GM12878 (cell line): ENCODE measurements around the gene MAP1LC3A. TPM values are rescaled to one million over a fixed set of nuclear protein-coding genes. Genes with fewer than 3 reads are reported as not detected.

ENCODE experiments used
- ATAC-seq: fragments of 200-7000 bp; cut with Tn5 transposase; 3 replicates; pipeline ENCODE4 v1.9.1; 2020; ENCODE audit warnings: mild to moderate bottlenecking, moderate library complexity
- BruUV-seq: library from RNA; stranded (reverse); fragments of 400-500 nt; replicated peaks from 2 replicates; lab custom pipeline; 2021; lab: Mats Ljungman, UMichigan
- CTCF ChIA-PET: fragments of 300-600 bp; sonication (Branson Sonifier 250); formaldehyde crosslinking; extraction: SDS; loops from one replicate; lab custom pipeline; 2021; ENCODE audit warnings: inconsistent platforms; lab: Yijun Ruan, JAX
- POLR2A ChIA-PET: fragments of 350-600 bp; formaldehyde crosslinking; extraction: SDS; loops from one replicate; lab custom pipeline; 2021; ENCODE audit warnings: inconsistent platforms; lab: Charles Lee
- RAD21 ChIA-PET: fragments of 300-600 bp; sonication (Branson Sonifier 250); formaldehyde crosslinking; loops from one replicate; lab custom pipeline; 2023; ENCODE audit warnings: antibody characterized with exemption; ENCODE audit not compliant: unreplicated experiment; lab: Charles Lee
- SMC1A ChIA-PET: fragments of 300-600 bp; sonication (Branson Sonifier 250); formaldehyde crosslinking; loops from one replicate; lab custom pipeline; 2023; ENCODE audit not compliant: unreplicated experiment, uncharacterized antibody; lab: Charles Lee
- DNase-seq: peaks from one replicate; pipeline ENCODE4 v3.0.0-alpha.2; 2011; ENCODE audit warnings: low read depth, low spot score
- FAIRE-seq: peaks from 3 replicates; lab custom pipeline; 2011; peaks lifted over from hg19 to GRCh38; lab: Jason Lieb, UNC
- H2AFZ ChIP-seq: 2 replicates; pipeline ENCODE4 v1.6.0; 2011; ENCODE audit warnings: low read depth, low read length, control low read depth; ENCODE audit not compliant: control insufficient read depth
- H3K27ac ChIP-seq: 2 replicates; pipeline ENCODE4 v1.5.1; 2011; ENCODE audit warnings: control low read depth; ENCODE audit not compliant: control insufficient read depth, insufficient read depth
- H3K27me3 ChIP-seq, 2 experiments: replicated peaks in 1 of 2; 2 replicates each; pipeline versions ENCODE4 v1.6.0 to v1.6.1; 2011; ENCODE audit warnings: low read length in 1 of 2; ENCODE audit not compliant: control insufficient read depth in 2 of 2, insufficient read depth in 2 of 2
- H3K36me3 ChIP-seq, 2 experiments: 2 replicates each; pipeline ENCODE4 v1.5.1; 2011; ENCODE audit warnings: low read length in 1 of 2; ENCODE audit not compliant: control insufficient read depth in 2 of 2, insufficient read depth in 2 of 2
- H3K4me1 ChIP-seq: 2 replicates; pipeline ENCODE4 v1.6.1; 2011; ENCODE audit warnings: mild to moderate bottlenecking, low read length, moderate library complexity, mixed read lengths; ENCODE audit not compliant: control insufficient read depth, insufficient read depth
- H3K4me2 ChIP-seq: 2 replicates; pipeline ENCODE4 v1.6.0; 2011; ENCODE audit warnings: control low read depth; ENCODE audit not compliant: control insufficient read depth, insufficient read depth
- H3K4me3 ChIP-seq: fragments of 200-600 bp; sonication (generic); 2 replicates; pipeline ENCODE4 v1.5.1; 2016
- H3K79me2 ChIP-seq: 2 replicates; pipeline ENCODE4 v1.6.0; 2011; ENCODE audit warnings: low read length; ENCODE audit not compliant: control insufficient read depth, insufficient read depth
- H3K9ac ChIP-seq: 2 replicates; pipeline ENCODE4 v1.8.0; 2011; ENCODE audit warnings: low read length, control low read depth, mixed read lengths; ENCODE audit not compliant: control insufficient read depth, insufficient read depth
- H3K9me3 ChIP-seq: replicated peaks from 3 replicates; pipeline ENCODE4 v1.5.1; 2011; ENCODE audit warnings: mild to moderate bottlenecking, low read length; ENCODE audit not compliant: control insufficient read depth, insufficient read depth
- H4K20me1 ChIP-seq: 2 replicates; pipeline ENCODE4 v1.6.0; 2011; ENCODE audit not compliant: control insufficient read depth, insufficient read depth
- CBX3 ChIP-seq: fragments of 200-600 bp; sonication (generic); IDR thresholded peaks from 2 replicates; pipeline ENCODE4 v1.6.1; 2016; ENCODE audit warnings: low read depth, borderline replicate concordance
- CEBPB ChIP-seq, 2 experiments: fragments of 150-350 bp in 1 of 2; IDR thresholded peaks; 2 replicates each; pipeline ENCODE4 v1.6.1; 2012 to 2014; ENCODE audit warnings: low read depth in 2 of 2, low read length in 2 of 2, borderline replicate concordance in 1 of 2, inconsistent platforms in 1 of 2
- CEBPZ ChIP-seq: fragments of 150-350 bp; IDR thresholded peaks from 2 replicates; pipeline ENCODE4 v1.6.1; 2016; ENCODE audit warnings: low read depth, low read length
- EP300 ChIP-seq, 2 experiments: fragments of 150-350 bp in 1 of 2; IDR thresholded peaks; 2 replicates each; pipeline ENCODE4 v1.6.1; 2011 to 2012; ENCODE audit warnings: low read depth in 2 of 2, low read length in 2 of 2, borderline replicate concordance in 1 of 2, improper control_type of control experiment in 1 of 2, inconsistent platforms in 1 of 2; ENCODE audit not compliant: control insufficient read depth in 1 of 2
- HDAC2 ChIP-seq: fragments of 200-600 bp; sonication (generic); IDR thresholded peaks from 2 replicates; pipeline ENCODE4 v1.6.1; 2017
- LARP7 ChIP-seq: fragments of 450-650 bp; IDR thresholded peaks from 2 replicates; pipeline ENCODE4 v1.6.1; 2017; ENCODE audit warnings: mild to moderate bottlenecking
- NBN ChIP-seq: fragments of 450-650 bp; IDR thresholded peaks from 2 replicates; pipeline ENCODE4 v1.6.1; 2016
- NFYB ChIP-seq: IDR thresholded peaks from 2 replicates; pipeline ENCODE4 v1.6.1; 2011; ENCODE audit warnings: low read depth, mild to moderate bottlenecking, low read length, improper control_type of control experiment, moderate library complexity; ENCODE audit not compliant: insufficient read depth
- NR2C1 ChIP-seq: fragments of 450-650 bp; IDR thresholded peaks from 2 replicates; pipeline ENCODE4 v1.6.1; 2017; ENCODE audit warnings: antibody characterized with exemption, mild to moderate bottlenecking, moderate library complexity
- PAX8 ChIP-seq: fragments of 450-650 bp; IDR thresholded peaks from 2 replicates; pipeline ENCODE4 v1.6.1; 2017; ENCODE audit warnings: mild to moderate bottlenecking, moderate library complexity
- STAT1 ChIP-seq: fragments of 450-650 bp; conservative IDR thresholded peaks from 2 replicates; pipeline ENCODE4 v1.6.1; 2014; ENCODE audit warnings: antibody characterized with exemption, mild to moderate bottlenecking
- STAT3 ChIP-seq: IDR thresholded peaks from 2 replicates; pipeline ENCODE4 v1.6.1; 2011; ENCODE audit warnings: low read depth, low read length, improper control_type of control experiment
- WRNIP1 ChIP-seq: IDR thresholded peaks from 2 replicates; pipeline ENCODE4 v1.6.1; 2011; ENCODE audit warnings: low read depth, low read length, improper control_type of control experiment, borderline replicate concordance
- ZBTB11 ChIP-seq: fragments of 450-650 bp; formaldehyde crosslinking; IDR thresholded peaks from 2 replicates; pipeline ENCODE4 v1.5.0; 2022; ENCODE audit warnings: mild to moderate bottlenecking, missing genetic modification characterization
- WGBS: methylation state at CpG from one replicate; pipeline ENCODE4 v1.1.6; 2016; ENCODE audit warnings: low lambda C conversion rate; ENCODE audit not compliant: insufficient replicate concordance, insufficient coverage; ENCODE audit errors: missing lambda C conversion rate; 5-methylcytosine and 5-hydroxymethylcytosine counted together
- in situ Hi-C: fragments of 300-500 bp; cut with MboI; formaldehyde crosslinking; loops from 9 replicates; pipeline ENCODE4 v1.14.3; 2018; ENCODE audit warnings: mixed read lengths
- intact Hi-C: fragments of 100-400 bp; cut with micrococcal nuclease; formaldehyde crosslinking; loops from one replicate; pipeline ENCODE4 v1.14.2; 2022; ENCODE audit not compliant: unreplicated experiment
- polyA plus RNA-seq, 11 experiments: library from polyadenylated mRNA; depleted of rRNA in 4 of 11; unstranded in 6 of 11; stranded (reverse) in 5 of 11; fragments of >200 nt; fragmentation: Nextera tagmentation in 4 of 11; fragmentation: Illumina TruSeq in 1 of 11; extraction: Ambion mirVana in 4 of 11; extraction: Trizol in 1 of 11; gene quantifications; 1 replicate in 1 of 11; 2 replicates in 10 of 11; pipeline versions ENCODE4 v1.2.1 to v1.2.3, GENCODE V29; 2011 to 2016; ENCODE audit warnings: inconsistent platforms in 2 of 11, missing spikeins in 2 of 11, low read depth in 1 of 11
- total RNA-seq, 4 experiments: library from RNA; depleted of rRNA in 3 of 4; stranded (reverse); fragments of >200 nt in 3 of 4; fragmentation: Illumina TruSeq in 1 of 4; extraction: Trizol in 1 of 4; gene quantifications; 2 replicates each; pipeline versions ENCODE4 v1.2.1 to v1.2.3, GENCODE V29; 2013 to 2021

Gene MAP1LC3A
- total and polyA plus RNA-seq, 10 of the 15 experiments (the other 5 are each of a cell fraction or from before 2014, with no cell fraction given): 0.27 to 1.2 (median 0.39) TPM; not detected in 4

GRCh38 chr20:34529742-34530141 lies 28.8 kb upstream of the MAP1LC3A start (continued):
- no peak for TF ChIP-seq CEBPZ

- SMC1A ChIA-PET: interaction anchor here (1.1 to 2.3 kb wide), 6 partner anchors 10 to 246 kb away, joined by 3 to 6 read pairs (median 3); no protein-coding TSS in a partner anchor
- H3K36me3 ChIP-seq: peaks cover 25 to 35% of the 10 kb centered on the region in 2 experiments
- no peak overlapping the region for H2AFZ ChIP-seq
- H3K4me3 ChIP-seq: no peak overlapping the region
- intact Hi-C loops: no loop called here
- RAD21 ChIA-PET: interaction anchor here (1.4 to 2.6 kb wide), 3 partner anchors 178 to 240 kb away, joined by 4 to 9 read pairs (median 5); no protein-coding TSS in a partner anchor
- no TSS peak for BruUV-seq
- H3K4me1 ChIP-seq: no peaks in the 10 kb centered on the region
- H3K27me3 ChIP-seq: no peaks in the 10 kb centered on the region
- CTCF ChIA-PET: interaction anchor here (0.6 to 3.3 kb wide), 8 partner anchors 9 to 239 kb away, joined by 3 to 15 read pairs (median 3); partner anchors contain the start of gene DYNLRB1
- 76% methylated on average over 5 of the region's 5 CpGs for WGBS
- no peak overlapping the region for H3K27ac ChIP-seq
- no peak overlapping the region for H3K9ac ChIP-seq
- FAIRE-seq: no peak
- no peaks in the 10 kb centered on the region for H3K9me3 ChIP-seq
- POLR2A ChIA-PET: no interaction called here
- H3K79me2 ChIP-seq: no peaks in the 10 kb centered on the region; the same call in 1 of the 2 replicates
- H4K20me1 ChIP-seq: no peaks in the 10 kb centered on the region
- DNase-seq: no peak
- no peak overlapping the region for H3K4me2 ChIP-seq
- no peak for ATAC-seq
- in situ Hi-C loops: no loop called here
- no peak for TF ChIP-seq PAX8
- TF ChIP-seq NFYB: no peak
- no peak for TF ChIP-seq NR2C1
- TF ChIP-seq STAT3: no peak
- no peak for TF ChIP-seq HDAC2
- TF ChIP-seq STAT1: no peak
- TF ChIP-seq WRNIP1: no peak
- TF ChIP-seq NBN: no peak
- no peak for TF ChIP-seq EP300 (IDR thresholded peaks at IDR 0.05; ENCODE audit: borderline replicate concordance in 1 of 2, control insufficient read depth in 1 of 2, low read depth in 2 of 2, low read length in 2 of 2)
- TF ChIP-seq LARP7: no peak
- no peak for TF ChIP-seq ZBTB11 (CRISPR knock-in tag)
- no peak for TF ChIP-seq CBX3
- no peak for TF ChIP-seq CEBPB (IDR thresholded peaks at IDR 0.05; ENCODE audit: borderline replicate concordance in 1 of 2, low read depth in 2 of 2, low read length in 2 of 2)
These were observed 28.2 kb upstream of the MAP1LC3A start for GRCh38 chr20:34530342-34530741.
